Activated CD4-positive, alpha-beta T cell treated with anti-CD3 and anti-CD28 coated beads for 48 hours (primary cell): ENCODE data around the gene DCANP1.

Experiments used
- DNase-seq: peaks from one replicate; pipeline ENCODE4 v3.0.0-alpha.2; 2020

DCANP1 gene

DNA sequence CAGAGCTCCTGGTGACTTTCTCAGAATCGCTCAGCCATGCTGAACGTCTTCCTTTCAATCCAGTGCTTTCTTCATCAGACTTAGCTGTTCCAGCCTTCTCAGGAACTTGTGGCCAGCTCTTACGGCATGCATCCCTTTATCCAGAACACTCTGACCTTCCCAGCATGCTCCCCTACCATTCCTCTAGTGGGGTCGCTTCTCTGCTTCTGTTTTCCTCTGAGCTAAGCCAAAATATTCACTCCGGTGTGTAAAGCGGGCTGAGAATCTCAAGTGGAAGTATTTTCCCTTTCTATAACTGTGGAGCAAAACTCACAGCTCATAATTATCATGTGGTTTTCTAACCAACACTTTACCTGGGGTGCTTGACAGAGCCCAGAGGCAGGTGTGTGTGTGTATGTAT lies 6.2 kb downstream of the DCANP1 start:
- DNase-seq = no peak

DNA sequence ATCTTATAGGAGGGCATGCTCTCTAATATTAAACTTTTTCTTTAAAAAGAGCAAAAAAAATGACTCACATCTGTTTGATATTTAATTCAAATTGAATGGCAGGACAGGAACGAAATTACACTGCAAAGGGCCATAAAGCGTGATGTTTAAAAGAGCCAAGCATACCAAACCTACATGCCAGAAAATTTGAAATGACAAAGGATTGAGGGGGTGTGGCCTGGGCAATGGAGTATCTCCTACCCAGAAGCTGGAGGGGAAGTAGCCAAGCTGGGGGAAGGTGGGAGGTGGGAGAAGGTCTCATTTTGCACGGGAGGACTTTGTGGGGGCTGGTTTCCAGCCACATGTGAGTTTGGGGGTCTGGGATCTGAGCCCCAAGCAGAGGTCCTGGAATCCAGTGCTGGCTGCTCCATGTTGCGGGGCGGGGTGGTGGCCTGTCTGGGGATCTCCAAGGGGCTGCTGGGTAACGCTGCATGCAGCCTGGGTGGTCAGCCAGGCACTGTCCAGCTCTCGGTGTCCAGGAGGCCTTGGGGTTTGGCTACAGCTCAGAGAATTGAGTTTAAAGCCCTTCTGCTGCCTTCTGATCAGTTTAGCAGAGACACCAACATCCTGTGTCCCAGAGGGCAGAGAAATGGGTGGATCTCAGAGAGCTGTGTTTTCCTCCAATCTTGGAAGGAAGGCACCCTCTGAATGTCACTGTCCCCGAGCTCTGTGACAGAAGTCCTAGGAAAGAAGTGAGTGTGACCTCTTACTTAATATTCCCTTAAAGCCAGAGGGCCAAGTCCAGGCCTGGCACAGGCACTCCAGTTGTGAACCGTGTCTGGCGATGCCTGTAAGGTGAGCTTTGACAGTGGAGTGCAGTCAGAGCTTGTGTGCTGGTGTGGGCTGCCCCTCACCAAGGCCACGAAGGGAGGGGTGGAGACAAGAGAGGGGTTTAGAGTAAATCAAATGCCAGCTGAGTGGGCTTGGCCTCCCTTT lies 7.6 kb downstream of the DCANP1 start:
- no peak for DNase-seq

DNA sequence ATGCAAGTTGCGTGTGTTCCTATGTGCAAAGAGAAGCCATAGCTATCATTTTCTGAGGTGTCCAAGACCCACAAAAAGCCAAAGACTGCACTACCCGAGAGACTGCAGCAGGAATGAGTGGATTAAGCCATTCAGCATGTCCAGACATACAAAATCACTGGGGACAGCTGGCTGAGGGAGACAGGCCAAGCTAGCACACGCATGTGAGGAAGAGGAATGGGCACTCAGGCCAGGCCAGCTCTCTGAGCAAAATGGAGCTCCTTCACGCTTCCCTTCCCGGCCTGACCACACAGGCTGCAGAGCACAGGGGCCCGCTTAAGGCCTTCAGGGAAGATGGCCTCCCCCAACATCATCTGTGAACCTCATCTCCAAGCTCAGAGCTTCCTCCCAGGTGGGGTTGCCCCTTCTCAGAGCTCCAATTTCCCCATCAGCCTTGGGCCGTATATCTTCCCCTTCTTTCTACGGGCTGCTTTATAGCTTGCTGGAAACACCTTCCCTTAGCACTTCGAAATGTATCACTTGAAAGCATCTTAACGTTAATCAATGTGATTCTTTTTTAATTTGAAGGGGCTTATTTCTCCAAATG lies 8.4 kb downstream of the DCANP1 start:
- no peak for DNase-seq

DNA sequence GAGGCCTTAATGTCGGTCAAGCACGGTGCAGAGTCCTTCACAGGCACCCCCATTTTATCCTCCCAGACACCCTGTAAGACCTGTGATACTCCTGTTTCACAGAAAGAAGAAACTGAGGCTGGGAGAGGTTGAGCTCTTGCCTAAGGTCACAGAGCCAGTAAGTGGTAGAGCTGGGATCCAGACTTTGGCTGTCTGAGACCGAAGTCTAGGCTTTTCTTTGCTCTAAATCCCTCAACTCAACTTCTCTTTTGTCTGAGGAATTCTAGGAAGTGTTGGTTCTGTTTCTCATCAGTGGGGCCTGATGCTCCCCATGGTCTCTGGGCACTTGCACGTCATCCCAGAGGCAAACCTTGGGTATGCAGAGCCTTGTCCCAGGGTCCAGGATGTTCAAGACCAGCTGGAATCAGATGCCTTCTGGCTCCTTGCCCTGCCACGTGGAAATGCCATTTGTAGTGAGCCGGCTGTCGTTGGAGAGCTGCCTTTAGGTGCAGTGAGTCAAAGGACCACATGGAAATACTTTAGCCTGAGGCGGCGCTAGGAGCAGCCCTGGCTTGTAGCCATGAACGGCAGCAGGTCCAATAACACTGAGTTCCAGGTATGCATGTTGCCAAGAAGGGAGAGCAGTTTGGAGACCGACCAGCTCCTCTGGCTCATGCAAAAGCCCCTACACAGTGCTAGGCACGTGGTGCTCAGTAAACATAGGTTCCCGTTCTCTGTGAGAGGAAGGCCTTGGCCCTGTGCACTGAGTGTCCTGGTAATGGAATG lies 9.2 kb downstream of the DCANP1 start:
- no peak for DNase-seq

DNA sequence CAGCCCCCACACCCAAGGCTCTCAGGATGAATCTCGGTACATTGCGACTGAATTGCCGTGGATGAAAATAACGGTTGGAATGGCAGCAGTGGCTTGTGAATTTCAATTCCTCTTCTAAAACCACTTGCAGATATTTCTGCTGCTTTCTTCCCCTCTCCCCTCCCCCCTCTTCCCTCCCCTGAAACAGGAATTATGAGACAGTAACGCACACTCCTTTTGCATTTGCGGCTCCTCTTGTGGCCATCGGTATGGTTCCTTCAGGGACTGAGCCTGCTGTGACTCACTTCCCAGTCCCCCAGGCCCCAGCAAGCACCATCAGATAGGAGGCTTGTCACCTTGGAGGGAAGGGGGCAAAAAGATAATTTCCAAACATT lies 9.7 kb downstream of the DCANP1 start:
- no peak for DNase-seq

DNA sequence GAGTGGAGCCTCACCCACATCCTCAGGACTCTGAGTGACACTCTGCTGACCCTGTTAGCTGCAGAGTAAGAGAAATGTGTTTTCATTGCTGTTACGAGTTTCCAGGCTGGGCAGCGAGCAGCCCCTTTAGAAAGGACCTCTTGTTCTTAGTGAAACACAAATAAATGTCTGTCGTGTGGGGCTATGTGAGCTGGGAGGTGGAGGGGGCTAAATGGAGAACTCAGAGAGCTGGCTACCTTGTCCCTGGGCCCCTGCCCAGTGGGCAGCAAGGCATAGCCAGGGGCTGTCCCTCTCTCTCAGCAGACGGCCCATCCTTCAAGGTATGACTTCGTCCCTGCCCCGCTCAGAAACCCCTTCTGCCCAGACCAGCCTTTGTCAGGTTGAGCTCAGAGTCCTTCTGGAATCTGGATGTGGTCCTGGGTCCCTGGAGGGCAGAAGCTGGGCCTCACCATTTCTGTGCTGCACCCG lies 10.2 kb downstream of the DCANP1 start:
- DNase-seq = no peak

DNA sequence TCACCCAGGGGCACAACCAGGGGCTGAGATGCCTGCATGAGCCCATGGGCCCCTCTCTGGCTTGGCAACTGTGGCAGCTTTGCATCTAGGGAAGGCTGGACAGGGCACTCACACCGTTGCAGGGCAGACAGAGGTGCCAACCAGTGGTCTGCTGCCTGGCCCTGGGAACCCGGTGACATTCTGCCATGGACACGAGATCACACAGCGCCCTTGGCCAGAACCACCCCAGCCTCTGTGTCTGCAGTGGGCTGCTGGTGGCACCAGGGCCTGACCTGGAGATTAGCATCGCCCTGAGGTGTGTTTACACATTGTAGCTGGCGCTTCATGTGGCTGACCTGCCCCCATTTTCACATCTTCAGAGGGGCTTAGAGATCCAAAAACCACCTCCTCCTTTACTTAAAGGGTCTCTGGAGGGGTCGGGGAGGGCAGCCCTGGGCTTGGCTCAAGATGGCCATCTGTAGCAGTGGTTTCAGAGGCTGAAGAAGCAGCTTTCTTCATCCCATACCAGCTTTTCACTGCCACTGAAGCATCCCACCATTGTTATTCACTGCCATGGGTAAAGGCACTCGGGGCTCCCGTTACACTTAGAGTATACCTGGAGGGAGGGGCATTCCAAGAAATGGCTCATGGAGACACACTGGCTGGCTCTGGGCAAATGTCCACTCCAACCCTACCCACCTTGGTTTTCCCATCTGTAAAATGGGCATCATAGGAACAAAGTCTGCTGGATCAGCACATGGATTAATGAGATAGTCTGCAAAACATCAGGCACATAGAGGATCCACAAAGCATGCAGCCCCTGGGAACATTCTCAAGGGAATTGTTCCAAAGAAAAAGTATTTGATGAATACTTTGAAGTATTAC lies 11.4 kb downstream of the DCANP1 start:
- DNase-seq = no peak

DNA sequence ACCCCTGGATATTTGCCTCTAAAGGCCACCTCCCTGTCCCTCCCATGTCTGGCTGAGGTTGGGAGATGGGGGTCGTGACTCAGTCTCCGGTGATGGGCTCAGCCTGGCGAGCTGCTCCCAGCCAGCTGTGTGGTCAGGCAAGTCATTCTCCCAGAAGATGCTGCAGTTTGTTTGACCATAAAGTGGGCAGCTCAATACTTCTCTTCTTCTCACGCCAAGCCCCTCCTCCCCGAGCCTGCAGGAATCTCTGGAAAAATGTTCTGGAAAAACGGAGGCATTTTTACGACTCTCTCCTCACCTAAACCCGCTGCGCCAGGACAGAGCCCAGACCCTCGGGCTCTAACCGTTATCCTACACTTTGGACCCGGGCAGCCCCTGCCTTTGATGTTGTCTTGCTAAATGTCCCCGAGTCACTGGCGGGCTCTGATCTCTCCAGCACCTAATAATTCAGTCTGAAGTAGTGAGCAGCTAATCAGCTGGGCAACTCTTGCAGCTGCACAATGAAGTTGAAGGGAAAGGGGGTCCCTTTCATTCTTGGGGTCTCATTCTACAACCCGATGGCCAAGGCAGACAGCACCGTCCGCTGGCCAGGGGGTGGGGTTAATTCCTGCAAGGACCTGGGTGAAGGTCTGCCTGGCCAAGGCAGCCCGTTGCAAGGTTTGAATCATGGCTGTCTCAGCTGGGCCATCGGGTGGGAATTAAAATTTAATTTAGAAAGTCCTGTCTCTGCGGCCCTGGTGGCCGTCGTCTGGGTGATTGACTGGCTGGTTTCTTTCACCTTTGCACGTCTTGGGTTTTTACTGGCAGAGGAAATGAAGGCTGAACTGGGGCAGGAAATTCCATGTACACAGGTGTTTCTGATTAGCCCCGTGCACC lies 12.3 kb downstream of the DCANP1 start:
- no peak for DNase-seq

DNA sequence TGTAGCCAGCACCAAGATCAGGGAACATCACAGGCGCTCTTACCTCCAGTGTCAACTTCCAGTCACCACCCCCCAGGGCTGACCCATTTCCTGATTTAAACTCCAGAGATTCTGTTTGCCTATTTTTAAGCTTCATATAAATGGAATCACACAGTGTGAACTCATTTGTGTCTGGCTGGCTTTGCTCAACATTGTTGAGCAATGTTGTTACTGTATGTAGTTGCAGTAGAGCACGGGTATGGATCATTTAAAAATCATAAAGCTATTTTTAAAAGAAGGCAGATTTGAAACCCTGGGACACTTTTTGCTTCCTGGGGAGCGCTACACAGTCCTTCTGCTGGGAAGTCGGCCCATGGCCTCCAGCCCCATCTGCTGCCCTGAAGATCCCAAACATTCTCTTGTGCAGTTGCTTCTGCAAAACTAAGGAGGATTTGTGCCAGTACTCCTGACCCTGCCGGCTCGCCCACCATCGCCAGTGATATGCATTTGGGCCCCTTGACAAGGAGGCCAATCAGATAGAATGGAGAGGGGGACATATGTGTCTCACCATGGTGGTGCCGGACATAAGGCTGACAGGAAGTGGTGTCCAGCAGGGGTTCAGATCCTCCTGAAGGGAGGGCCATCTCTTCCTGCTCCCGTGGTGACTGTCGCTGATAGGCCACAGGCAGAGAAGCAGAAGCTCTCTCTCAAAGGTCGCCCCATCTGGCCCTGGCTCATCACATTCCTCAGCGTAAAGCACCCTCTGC lies 13.3 kb downstream of the DCANP1 start:
- DNase-seq = no peak

DNA sequence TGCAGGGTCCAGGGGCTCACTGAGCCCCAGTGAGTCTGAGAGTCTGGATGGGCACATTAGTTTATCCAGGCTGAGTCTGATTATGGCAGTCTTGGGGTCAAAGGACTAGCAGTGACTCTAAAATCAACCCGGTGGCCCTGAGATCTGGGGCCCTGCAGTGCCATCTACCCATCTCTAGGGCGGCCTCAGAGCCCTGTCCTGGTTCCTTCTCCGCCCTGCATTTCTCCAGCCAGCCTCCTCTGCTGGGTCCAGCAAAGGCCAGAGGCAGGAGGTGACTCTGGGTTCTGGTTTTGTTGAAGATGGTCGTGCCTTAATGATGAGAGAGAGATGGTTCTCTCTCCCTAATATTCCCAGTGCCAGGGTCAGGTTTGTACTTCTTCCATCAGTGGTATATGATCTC lies 15.0 kb downstream of the DCANP1 start:
- DNase-seq = no peak

DNA sequence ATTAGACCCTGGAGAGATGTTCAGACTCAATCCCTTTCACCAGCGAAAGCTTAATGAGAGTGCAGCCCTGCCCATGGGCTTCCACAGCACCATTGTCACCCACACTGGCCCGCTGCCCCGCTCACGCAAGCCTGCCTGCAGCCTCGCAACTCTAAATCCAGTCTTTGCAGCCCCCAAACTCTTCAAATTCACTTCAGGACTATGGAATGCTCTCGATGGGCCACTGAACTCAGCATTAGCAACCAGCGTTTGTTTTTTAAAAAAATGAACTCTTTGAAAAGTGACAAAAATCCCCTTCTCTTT lies 17.1 kb downstream of the DCANP1 start:
- no peak for DNase-seq

DNA sequence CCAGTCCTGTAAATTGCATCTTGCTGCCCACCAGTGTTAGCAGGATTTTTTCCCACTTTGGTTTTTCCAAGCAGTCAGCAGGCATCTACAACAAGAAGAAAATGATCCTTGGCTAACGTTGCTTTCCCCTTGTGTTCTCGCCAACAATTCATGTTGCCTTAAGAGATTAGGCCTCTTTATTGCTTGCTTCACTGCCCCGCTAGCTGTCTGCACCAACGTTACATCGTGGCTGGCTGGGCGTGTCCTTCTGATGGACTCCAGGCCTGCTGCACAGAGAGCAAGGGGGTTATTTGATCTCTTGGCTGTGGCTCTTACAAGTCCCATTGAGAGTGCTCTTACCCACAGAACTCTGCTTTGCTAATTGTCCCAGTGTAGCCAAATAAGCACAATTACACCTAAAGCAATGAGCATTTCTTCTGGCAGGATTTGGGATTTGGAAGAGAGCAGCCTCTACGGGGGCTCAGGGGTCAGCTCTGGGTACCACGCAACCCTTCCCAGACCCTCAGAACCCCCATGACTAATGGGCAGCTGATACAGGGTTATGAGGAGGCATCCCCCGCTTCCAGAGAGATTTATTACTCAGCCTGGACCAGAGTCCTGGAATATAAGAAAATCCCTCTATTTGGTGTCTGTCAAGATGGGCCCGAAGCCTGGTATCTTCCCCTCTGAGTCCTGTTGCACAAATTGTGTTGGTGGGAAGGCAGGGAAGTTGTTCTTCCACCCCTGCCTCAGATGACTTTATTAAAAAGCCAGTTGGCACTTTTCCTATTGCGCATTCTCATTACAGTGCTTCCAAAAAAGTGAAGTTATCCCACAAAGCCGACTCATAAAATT lies 17.6 kb downstream of the DCANP1 start:
- no peak for DNase-seq

DNA sequence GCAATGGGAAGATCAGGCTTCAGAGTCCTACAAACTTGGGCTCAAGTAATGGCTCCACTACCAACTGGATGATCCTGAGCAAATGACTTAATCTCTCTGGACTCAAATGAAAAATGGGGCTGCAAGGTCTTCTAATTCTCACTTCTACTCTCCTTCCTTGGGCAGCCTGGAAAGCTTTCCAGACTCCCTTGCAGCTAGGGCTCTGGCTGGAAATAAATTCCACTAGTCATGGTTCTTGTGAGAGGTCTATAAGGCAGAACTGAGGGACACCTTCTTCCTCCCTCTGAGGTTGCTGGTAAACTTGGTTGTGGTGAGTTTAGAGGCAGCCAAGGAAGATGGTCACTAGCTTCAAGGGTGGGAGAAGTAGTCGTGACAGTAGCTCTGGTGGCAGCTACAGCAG lies 18.6 kb downstream of the DCANP1 start:
- DNase-seq = no peak

DNA sequence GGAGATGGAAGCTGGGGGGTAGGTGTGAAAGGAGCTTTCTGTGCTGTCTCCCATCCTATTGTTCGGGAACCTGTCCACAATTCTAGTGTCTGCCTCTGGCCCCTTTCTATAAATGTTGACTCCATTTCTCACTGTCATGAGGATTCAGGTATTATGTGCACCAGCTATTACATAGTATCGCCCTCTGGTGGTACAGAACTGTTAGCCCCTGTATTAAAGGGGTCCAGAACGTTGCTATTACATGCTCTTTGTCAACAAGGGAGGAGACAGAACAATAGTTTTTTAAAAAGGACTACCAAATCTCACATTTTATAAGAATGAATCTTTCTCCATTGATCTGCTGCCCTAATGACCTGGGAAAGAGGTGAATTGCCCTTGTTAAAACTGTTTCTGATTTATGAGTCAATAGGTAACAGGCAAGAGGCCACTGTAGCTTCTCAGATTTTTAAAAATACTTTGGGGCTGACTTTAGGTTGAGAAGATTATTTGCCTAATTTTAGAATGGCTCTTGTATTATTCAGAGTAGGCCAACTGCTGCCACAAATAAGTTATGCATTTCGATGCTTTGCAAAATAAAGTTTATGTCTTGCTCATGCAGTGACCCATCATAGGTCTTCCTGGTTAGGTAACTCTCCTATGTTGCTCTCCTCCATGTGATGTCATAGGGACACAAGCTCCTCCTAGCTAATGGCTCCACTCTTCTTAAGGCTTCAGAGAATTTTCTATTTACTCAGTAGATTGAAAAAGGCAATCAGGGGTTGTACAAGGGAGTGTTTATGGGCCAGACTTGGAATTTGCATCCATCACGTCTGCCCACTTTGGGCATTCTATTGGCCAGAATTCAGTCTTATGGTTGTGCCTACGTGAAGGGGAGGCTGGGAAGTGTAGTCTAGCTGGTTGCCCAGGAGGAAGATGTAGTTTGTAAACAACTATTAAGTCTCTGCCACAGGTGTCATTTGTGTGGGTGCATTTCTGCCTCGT lies 20.8 kb downstream of the DCANP1 start:
- DNase-seq = peak; percentile 36

DNA sequence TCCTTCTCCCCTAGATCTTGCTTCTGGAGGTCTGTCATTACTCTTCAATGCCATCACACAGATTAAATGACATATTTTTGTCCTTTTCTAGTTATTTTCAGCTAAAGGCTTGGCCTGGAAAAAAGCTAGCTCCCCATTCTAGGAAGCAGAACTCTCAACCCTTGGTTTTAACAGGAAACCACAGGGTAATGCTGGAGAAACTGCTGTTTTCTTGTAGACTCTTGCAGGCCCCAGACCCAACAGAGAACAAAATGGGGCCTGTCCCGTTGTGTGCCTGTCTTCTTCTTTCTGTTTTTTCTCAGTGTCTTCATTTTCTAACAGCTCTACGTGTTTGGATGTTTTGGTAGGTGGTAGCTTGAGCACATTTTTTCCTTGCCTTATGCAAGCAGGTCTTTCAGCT lies 21.5 kb downstream of the DCANP1 start:
- no peak for DNase-seq

DNA sequence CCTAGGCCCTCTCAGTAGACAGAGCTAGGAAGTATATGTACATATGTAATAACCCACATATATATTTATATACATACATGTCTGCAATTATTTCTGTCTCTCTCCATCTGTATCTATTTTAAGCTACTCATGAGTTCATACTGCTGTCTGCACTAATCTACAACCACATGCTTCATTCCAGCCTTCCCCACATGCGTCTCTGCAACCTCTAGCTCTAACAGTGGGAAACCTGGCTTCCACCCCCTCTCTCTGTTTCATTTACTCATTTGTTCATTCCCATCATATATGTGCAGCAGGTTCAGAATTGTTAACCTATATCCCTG lies 23.3 kb downstream of the DCANP1 start:
- no peak for DNase-seq

DNA sequence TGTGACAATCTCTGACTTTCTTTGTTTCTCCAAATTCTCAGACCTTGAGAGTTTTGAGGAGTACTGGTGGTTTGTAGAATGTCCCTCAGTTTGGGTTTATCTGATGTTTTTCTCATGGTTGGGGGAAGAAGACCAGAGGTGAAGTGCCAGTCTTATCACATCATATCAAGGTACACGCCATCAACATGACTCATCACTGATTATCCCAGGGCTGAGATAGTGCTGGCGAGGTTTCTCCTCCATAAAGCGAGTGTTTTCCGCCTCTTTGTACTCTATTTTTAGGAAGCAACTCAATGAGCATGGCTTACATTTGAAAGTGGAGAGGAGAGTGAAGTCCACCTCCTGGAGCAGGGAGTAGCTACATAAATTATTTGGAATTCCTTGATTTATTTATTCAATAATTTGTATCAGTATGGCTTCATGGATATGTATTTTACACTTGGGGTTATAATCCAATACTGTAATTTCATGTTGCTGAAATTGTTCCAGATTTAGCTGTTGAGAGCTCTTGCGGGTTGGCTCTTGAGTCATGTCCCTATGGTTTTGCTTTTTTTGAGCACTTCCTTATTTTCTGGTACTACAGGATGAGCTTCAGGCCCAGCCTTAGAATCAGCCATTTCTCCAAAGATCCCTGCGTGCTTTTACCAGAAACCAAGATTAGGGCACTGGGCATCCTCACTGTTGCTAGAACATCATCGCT lies 23.9 kb downstream of the DCANP1 start:
- DNase-seq = no peak

DNA sequence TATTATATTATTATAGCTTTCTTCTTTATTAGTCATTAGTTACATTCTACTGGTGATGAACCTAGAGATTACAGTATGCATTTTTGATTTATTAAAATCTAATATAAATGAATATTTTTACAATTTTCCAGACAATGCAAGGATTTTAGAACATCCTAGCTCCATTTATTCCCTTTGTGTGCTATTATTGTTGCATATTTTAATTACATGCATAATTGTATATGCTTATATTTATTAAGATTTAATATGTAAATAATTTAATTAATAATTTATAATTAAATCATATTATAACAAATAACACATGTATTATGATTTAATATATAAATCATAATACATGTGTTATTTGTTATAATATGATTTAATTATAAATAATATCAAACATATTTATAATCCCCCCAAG lies 24.7 kb downstream of the DCANP1 start:
- DNase-seq = no peak
